Daoy (cell line): Measurements from ENCODE around the gene PTPN22. TPM values are rescaled to one million over a fixed set of nuclear protein-coding genes. Genes with fewer than 3 reads are reported as not detected.

Experiments
- total RNA-seq: library from RNA; depleted of rRNA; stranded (reverse); fragments of >200 nt; shearing (Covaris generic); gene quantifications from 2 replicates; pipeline ENCODE4 v1.2.3, GENCODE V29; 2014; rRNA removed

PTPN22 gene
- total RNA-seq, 1 experiment from 2014 or later: 4.1 TPM

Other genes starting within 250 kb of the PTPN22 start
- 89.4 and 93.0 TPM in 2 replicates for gene PHTF1, start 112.2 kb downstream of the PTPN22 start, total RNA-seq
- gene RSBN1, start 59.2 kb downstream of the PTPN22 start, total RNA-seq: 8.9 and 11.8 TPM in 2 replicates
- gene BCL2L15, start 15.9 kb upstream of the PTPN22 start, total RNA-seq: 0.06 and 0.12 TPM in 2 replicates
- gene AP4B1, start 33.1 kb upstream of the PTPN22 start, total RNA-seq: 51.6 and 55.9 TPM in 2 replicates
- 15.3 and 19.5 TPM in 2 replicates for gene DCLRE1B, start 33.6 kb upstream of the PTPN22 start, total RNA-seq
- gene HIPK1, start 57.6 kb upstream of the PTPN22 start, total RNA-seq: 20.0 and 22.3 TPM in 2 replicates
- gene OLFML3, start 107.8 kb upstream of the PTPN22 start, total RNA-seq: 2.3 and 2.4 TPM in 2 replicates